ENCODE measurements around the gene SLX4IP. TPM values are rescaled to one million over a fixed set of nuclear protein-coding genes. Genes with fewer than 3 reads are reported as not detected.

The SLX4IP gene
- total RNA-seq, 1 donor from 2014 or later: 8.6 TPM

DNA sequence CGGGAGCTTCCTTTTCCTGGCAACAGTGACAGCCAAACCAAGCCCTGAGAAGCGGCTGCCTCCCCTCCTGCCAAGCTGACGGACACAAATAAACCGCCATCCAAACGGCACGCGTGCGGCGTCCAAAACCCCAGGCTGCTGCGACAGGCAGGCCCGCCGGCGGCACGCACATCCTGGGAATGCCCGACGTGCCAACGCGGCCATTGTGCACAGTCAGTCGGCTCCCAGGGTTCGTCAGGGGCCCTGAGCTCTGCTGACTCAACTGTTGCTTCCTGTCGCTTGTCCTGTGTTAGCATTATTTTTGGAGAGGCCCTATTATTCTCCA is 231.9 kb downstream of the SLX4IP start:
- DNase-seq: no peak
- intact Hi-C loops (cut with micrococcal nuclease): no loop called here
- ChIA-PET POLR2A (no interaction called here), CTCF (no interaction called here)
- Mint-ChIP-seq H3K36me3 (ENCODE audit: low read depth) (no peaks in the 10 kb centered on the region), H3K9me3 (no peaks in the 10 kb centered on the region), H3K27ac (no peak overlapping the region), H3K4me3 (no peak overlapping the region), H3K4me1 (peaks cover 18% of the 10 kb centered on the region), H3K27me3 (peaks cover 58% of the 10 kb centered on the region)
- no peak for ATAC-seq (ENCODE audit: low read depth)
- no peak for TF ChIP-seq CTCF (IDR thresholded peaks at IDR 0.05)

DNA sequence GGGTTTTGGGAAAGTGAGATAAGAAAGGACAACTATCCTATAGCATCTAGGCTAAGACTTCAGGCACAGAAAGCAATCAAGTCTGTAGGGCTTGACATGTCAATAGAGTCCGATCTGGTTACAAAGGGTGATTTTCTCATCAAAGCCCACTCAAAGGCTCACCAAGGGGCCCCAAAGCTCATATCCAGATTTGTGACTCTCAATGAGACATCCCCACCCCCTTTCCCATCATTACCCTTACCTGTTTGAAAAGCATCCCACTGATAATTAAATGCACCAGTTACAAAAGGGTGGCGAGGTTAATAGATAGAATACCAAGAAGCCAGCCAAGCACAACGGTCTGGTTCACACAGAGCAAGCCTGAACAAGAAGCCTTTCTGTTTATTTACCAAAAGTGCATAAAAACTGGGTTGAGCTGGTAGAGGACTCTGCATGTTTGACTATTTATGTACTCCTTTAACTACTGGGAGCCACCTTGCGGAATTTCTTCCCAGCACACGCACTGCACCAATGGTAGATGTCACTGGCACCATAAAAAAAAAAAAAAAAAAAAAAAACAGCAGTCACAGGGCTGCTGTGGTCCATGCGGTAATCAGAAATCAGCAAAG is 232.6 kb downstream of the SLX4IP start:
- ChIA-PET POLR2A (no interaction called here), CTCF (no interaction called here)
- DNase-seq: no peak
- H3K4me1 Mint-ChIP-seq: peaks cover 25% of the 10 kb centered on the region
- H3K9me3 Mint-ChIP-seq: no peaks in the 10 kb centered on the region
- no peaks in the 10 kb centered on the region for H3K36me3 Mint-ChIP-seq (ENCODE audit: low read depth)
- no peak overlapping the region for H3K27ac Mint-ChIP-seq
- no peak for ATAC-seq (ENCODE audit: low read depth)
- intact Hi-C loops (cut with micrococcal nuclease): no loop called here
- H3K27me3 Mint-ChIP-seq: peaks cover 53% of the 10 kb centered on the region
- no peak for TF ChIP-seq CTCF (IDR thresholded peaks at IDR 0.05)
- no peak overlapping the region for H3K4me3 Mint-ChIP-seq

- H3K36me3 Mint-ChIP-seq (ENCODE audit: low read depth): no peaks in the 10 kb centered on the region
- CTCF ChIA-PET: no interaction called here
- POLR2A ChIA-PET: no interaction called here
- DNase-seq: no peak
- no peaks in the 10 kb centered on the region for H3K9me3 Mint-ChIP-seq
- H3K4me3 Mint-ChIP-seq: no peak overlapping the region
- intact Hi-C loops (cut with micrococcal nuclease): no loop called here
- ATAC-seq (ENCODE audit: low read depth): no peak
- no peak for TF ChIP-seq CTCF (IDR thresholded peaks at IDR 0.05)
- H3K4me1 Mint-ChIP-seq: peaks cover 32% of the 10 kb centered on the region
- H3K27ac Mint-ChIP-seq: no peak overlapping the region
- H3K27me3 Mint-ChIP-seq: peaks cover 44% of the 10 kb centered on the region
These were observed 233.7 kb downstream of the SLX4IP start for GRCh38 chr20:10668677-10669368.

- intact Hi-C loops (cut with micrococcal nuclease): loop anchor here (5.0 to 10.0 kb wide), 2 partner anchors 38 to 455 kb away; partner anchors contain the start of gene SNAP25
- CTCF ChIA-PET: no interaction called here
- no peaks in the 10 kb centered on the region for H3K36me3 Mint-ChIP-seq (ENCODE audit: low read depth)
These were observed 234.8 kb downstream of the SLX4IP start for GRCh38 chr20:10669843-10670446.

More at GRCh38 chr20:10669843-10670446, 234.8 kb downstream of the SLX4IP start:
- Mint-ChIP-seq H3K4me3 (peak overlapping the region; percentile 29), H3K27me3 (peaks cover 40% of the 10 kb centered on the region), H3K4me1 (peaks cover 33% of the 10 kb centered on the region), H3K9me3 (no peaks in the 10 kb centered on the region), H3K27ac (no peak overlapping the region)
- ATAC-seq (ENCODE audit: low read depth) (no peak), DNase-seq (no peak)
- TF ChIP-seq CTCF (IDR thresholded peaks at IDR 0.05): no peak
- POLR2A ChIA-PET: no interaction called here

Data from activated B cell treated with CpG ODN at 0.5 μM for 24 hours (primary cell).